GM12891 (cell line): Measurements from ENCODE around the gene RCCD1.

Source experiments
- POLR2A ChIP-seq: IDR thresholded peaks from 2 replicates; pipeline ENCODE4 v1.6.1; 2011; ENCODE audit warnings: low read depth, low read length, control low read depth
- POLR2AphosphoS5 ChIP-seq: IDR thresholded peaks from 2 replicates; pipeline ENCODE4 v1.6.1; 2011; ENCODE audit warnings: low read depth, low read length, control low read depth
- SPI1 ChIP-seq: IDR thresholded peaks from 2 replicates; pipeline ENCODE4 v1.6.1; 2011; ENCODE audit warnings: low read depth, low read length, control low read depth

- TF ChIP-seq POLR2A (no peak), POLR2AphosphoS5 (no peak), SPI1 (no peak)
These were observed 48.4 kb upstream of the RCCD1 start for GRCh38 chr15:90906181-90906849.
